Upper lobe of left lung (tissue), 6 donors: ENCODE results near the gene KCNJ6. TPM values are rescaled to one million over a fixed set of nuclear protein-coding genes. Genes with fewer than 3 reads are reported as not detected.
"Not testable (repeated sequence)": the region's sequence is repeated elsewhere in the genome, so short reads cannot be mapped to it uniquely, and the experiment has no call there.

Source experiments
- ATAC-seq, 2 donors: fragments of 200-7000 bp; cut with Tn5 transposase; one replicate each; pipeline ENCODE4 v1.9.1; 2022; ENCODE audit warnings: mild to moderate bottlenecking in 2 of 2, moderate library complexity in 2 of 2; ENCODE audit not compliant: low FRiP score in 2 of 2
- DNase-seq, 2 donors: peaks; one replicate each; pipeline ENCODE4 v3.0.0-alpha.2; 2019 to 2020
- H3K27ac ChIP-seq, 4 donors: fragments of 200-600 bp; sonication (generic); one replicate each; pipeline ENCODE4 v1.5.1; 2016 to 2019
- H3K27me3 ChIP-seq, 4 donors: fragments of 200-600 bp; sonication (generic); one replicate each; pipeline ENCODE4 v1.5.1; 2017 to 2019
- H3K36me3 ChIP-seq, 4 donors: fragments of 200-600 bp; sonication (generic); one replicate each; pipeline ENCODE4 v1.5.1; 2016 to 2019
- H3K4me1 ChIP-seq, 4 donors: fragments of 200-600 bp; sonication (generic); one replicate each; pipeline ENCODE4 v1.5.1; 2018 to 2019
- H3K4me3 ChIP-seq, 4 donors: fragments of 200-600 bp; sonication (generic); one replicate each; pipeline ENCODE4 v1.5.1; 2017 to 2019; ENCODE audit warnings: mild to moderate bottlenecking in 2 of 4, moderate library complexity in 1 of 4
- H3K9me3 ChIP-seq, 4 donors: fragments of 200-600 bp; sonication (generic); one replicate each; pipeline ENCODE4 v1.5.1; 2018 to 2019
- CTCF ChIP-seq, 6 experiments: fragments of 450-650 bp in 4 of 6; fragments of 200-600 bp in 2 of 6; sonication (generic) in 2 of 6; IDR thresholded peaks; one replicate each; pipeline ENCODE4 v1.5.1; 2016 to 2019; ENCODE audit warnings: antibody characterized with exemption in 6 of 6
- EP300 ChIP-seq, 4 donors: sonication (generic); formaldehyde crosslinking; IDR thresholded peaks; one replicate each; pipeline ENCODE4 v1.5.1; 2017; ENCODE audit warnings: antibody characterized with exemption in 4 of 4, control low read depth in 2 of 4
- POLR2A ChIP-seq, 4 donors: fragments of 450-650 bp; IDR thresholded peaks; one replicate each; pipeline ENCODE4 v1.5.1; 2016 to 2017; ENCODE audit warnings: antibody characterized with exemption in 4 of 4, mild to moderate bottlenecking in 2 of 4
- POLR2AphosphoS5 ChIP-seq, 2 donors: sonication (generic); formaldehyde crosslinking; IDR thresholded peaks; one replicate each; pipeline ENCODE4 v1.5.1; 2017; ENCODE audit warnings: antibody characterized with exemption in 2 of 2
- WGBS, 2 donors: methylation state at CpG; one replicate each; pipeline ENCODE4 v1.1.5; 2017 to 2018; 5-methylcytosine and 5-hydroxymethylcytosine counted together
- total RNA-seq, 6 donors: library from RNA; depleted of rRNA in 4 of 6; stranded (reverse); fragments of >200 nt in 4 of 6; gene quantifications; one replicate each; pipeline versions ENCODE4 v1.1.0 to v1.2.1, GENCODE V29; 2016 to 2021
- donor health status: DM: no; HTN: no; CAD: no; lungs with moderate emphysema.
- donor health status: DM: no; HTN: yes; CAD: no; lungs with severe emphysema.

KCNJ6 gene
- total RNA-seq, 6 donors from 2014 or later: 0.06 to 0.15 TPM; not detected in 4

DNA sequence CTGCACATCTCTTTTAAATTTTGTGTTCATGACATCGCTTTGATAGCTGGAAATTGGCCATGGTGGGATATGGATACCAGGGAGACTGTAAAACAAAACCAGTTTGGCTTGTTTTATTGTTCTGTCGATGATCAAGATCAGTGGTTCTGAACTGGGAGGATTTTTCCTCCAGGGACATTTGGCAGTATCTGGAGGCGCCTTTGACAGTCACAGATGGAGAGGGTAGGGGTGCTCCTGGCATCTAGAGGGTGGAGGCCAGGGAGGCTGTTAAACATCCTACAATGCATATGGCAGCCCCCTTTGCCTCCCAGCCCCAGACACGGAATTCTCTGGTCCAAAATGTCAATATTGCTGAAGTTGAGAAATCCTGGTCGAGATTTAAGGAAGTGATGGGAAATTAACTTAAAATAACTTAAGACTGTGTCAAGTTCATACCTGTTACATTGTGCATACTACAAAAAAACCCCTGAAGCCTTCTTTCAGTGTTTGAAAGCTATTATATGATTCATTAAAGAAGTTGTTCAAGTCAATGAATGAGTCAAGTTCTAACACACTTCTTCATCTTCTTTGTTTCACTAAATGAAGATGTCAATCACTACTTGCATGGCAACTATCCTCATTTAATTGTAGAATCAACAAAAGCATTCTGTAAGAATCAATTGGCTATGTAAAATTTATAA is 150.9 kb downstream of the KCNJ6 start:
- H3K4me1 ChIP-seq: no peaks in the 10 kb centered on the region
- H3K27ac ChIP-seq: no peak overlapping the region
- H3K27me3 ChIP-seq: no peaks in the 10 kb centered on the region
- no peaks in the 10 kb centered on the region for H3K36me3 ChIP-seq
- no peak for TF ChIP-seq EP300 (IDR thresholded peaks at IDR 0.05)
- TF ChIP-seq POLR2AphosphoS5 (IDR thresholded peaks at IDR 0.05): no peak
- TF ChIP-seq CTCF (IDR thresholded peaks at IDR 0.05): no peak
- TF ChIP-seq POLR2A (IDR thresholded peaks at IDR 0.05): no peak
- H3K4me3 ChIP-seq: no peak overlapping the region
- WGBS, 2 donors: 76 to 80% methylated on average over 5 of the region's 5 CpGs
- H3K9me3 ChIP-seq: no peaks in the 10 kb centered on the region
- DNase-seq (no peak), ATAC-seq (no peak)

DNA sequence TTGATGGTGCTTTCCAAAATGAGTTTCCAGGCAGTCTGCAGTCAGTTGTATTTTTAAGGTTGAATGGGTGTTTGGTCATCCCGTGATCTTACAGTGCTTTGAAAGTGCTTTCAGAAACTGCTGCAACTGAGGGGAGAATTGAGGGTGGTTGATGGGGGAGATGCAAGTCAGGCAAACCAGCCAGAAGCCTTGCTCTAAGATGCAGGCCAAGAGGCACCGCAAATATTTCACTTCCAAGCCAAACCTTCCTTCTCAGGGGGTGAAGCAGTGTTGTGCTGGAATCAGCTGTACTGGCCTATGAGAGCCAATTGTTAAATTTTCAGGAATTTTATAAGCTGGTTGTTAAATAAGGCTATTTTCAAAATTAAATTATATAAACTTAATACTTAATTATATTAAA is 151.6 kb downstream of the KCNJ6 start:
- H3K4me1 ChIP-seq: no peaks in the 10 kb centered on the region
- H3K9me3 ChIP-seq: no peaks in the 10 kb centered on the region
- no peaks in the 10 kb centered on the region for H3K36me3 ChIP-seq
- no peak for TF ChIP-seq EP300 (IDR thresholded peaks at IDR 0.05)
- no peak for TF ChIP-seq POLR2AphosphoS5 (IDR thresholded peaks at IDR 0.05)
- no peak for TF ChIP-seq CTCF (IDR thresholded peaks at IDR 0.05)
- no peak for TF ChIP-seq POLR2A (IDR thresholded peaks at IDR 0.05)
- no peak for ATAC-seq
- DNase-seq: no peak
- no peak overlapping the region for H3K27ac ChIP-seq
- WGBS, 2 donors: 44 to 46% methylated on average over 2 of the region's 2 CpGs
- no peak overlapping the region for H3K4me3 ChIP-seq
- H3K27me3 ChIP-seq: no peaks in the 10 kb centered on the region

- Histone ChIP-seq H3K4me3 (no peak overlapping the region), H3K4me1 (no peaks in the 10 kb centered on the region), H3K36me3 (no peaks in the 10 kb centered on the region), H3K27ac (no peak overlapping the region), H3K9me3 (no peaks in the 10 kb centered on the region), H3K27me3 (no peaks in the 10 kb centered on the region)
- 69 to 74% methylated on average over 5 of the region's 5 CpGs for WGBS, 2 donors
- no peak for TF ChIP-seq POLR2A (IDR thresholded peaks at IDR 0.05)
- no peak for TF ChIP-seq CTCF (IDR thresholded peaks at IDR 0.05)
- no peak for TF ChIP-seq POLR2AphosphoS5 (IDR thresholded peaks at IDR 0.05)
- TF ChIP-seq EP300 (IDR thresholded peaks at IDR 0.05): no peak
- no peak for ATAC-seq
- DNase-seq: no peak
Observed at GRCh38 chr21:37763298-37763697, 153.0 kb downstream of the KCNJ6 start.

DNA sequence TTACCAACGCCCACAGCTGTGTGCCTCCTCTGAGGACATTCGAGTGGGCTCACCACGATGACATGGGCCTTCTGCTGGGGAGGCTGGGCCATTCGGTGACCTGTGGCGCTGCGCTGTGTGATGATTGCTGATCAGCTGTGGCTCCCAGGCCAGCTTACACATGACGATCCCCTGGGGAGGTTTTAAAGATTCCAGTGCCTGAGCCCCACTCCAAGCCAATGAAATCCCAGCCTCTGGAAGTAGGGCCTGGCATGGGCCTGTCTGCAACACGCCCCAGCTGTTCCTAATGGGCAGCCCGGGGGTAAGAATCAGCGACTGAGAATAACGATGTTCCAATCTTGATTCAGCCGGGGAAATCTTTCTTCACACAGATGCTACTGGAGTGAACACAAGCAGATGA is 153.7 kb downstream of the KCNJ6 start:
- Histone ChIP-seq H3K4me3 (no peak overlapping the region), H3K4me1 (no peaks in the 10 kb centered on the region), H3K9me3 (no peaks in the 10 kb centered on the region), H3K27me3 (no peaks in the 10 kb centered on the region), H3K36me3 (no peaks in the 10 kb centered on the region), H3K27ac (no peak overlapping the region)
- TF ChIP-seq CTCF (IDR thresholded peaks at IDR 0.05) (no peak), EP300 (IDR thresholded peaks at IDR 0.05) (no peak), POLR2A (IDR thresholded peaks at IDR 0.05) (no peak), POLR2AphosphoS5 (IDR thresholded peaks at IDR 0.05) (no peak)
- DNase-seq: no peak
- 71 to 85% methylated on average over 5 to 12 of the region's 12 CpGs for WGBS, 2 donors
- no peak for ATAC-seq

- not testable (repeated sequence) for ATAC-seq, H3K36me3 ChIP-seq, H3K4me3 ChIP-seq, H3K27me3 ChIP-seq, H3K27ac ChIP-seq, DNase-seq, H3K9me3 ChIP-seq, H3K4me1 ChIP-seq
- 95% methylated on average over 4 of the region's 4 CpGs for WGBS, 2 donors
Observed at GRCh38 chr21:37761406-37761805, 154.9 kb downstream of the KCNJ6 start.
